Transverse colon (tissue), 4 donors: Measurements from ENCODE around the gene YWHAE. TPM values are rescaled to one million over a fixed set of nuclear protein-coding genes. Genes with fewer than 3 reads are reported as not detected.
"Not testable (repeated sequence)": the region's sequence is repeated elsewhere in the genome, so short reads cannot be mapped to it uniquely, and the experiment has no call there.

ENCODE experiments used
- DNase-seq: peaks from one replicate; pipeline ENCODE4 v3.0.0-alpha.2; 2019
- H3K27ac ChIP-seq, 4 donors: fragments of 200-600 bp; sonication (generic); 2 replicates each; pipeline ENCODE4 v1.5.1; 2016 to 2018; ENCODE audit warnings: inconsistent platforms in 4 of 4
- H3K27me3 ChIP-seq: fragments of 200-600 bp; sonication (generic); 2 replicates; pipeline ENCODE4 v1.5.1; 2017; ENCODE audit warnings: inconsistent platforms
- H3K36me3 ChIP-seq, 4 donors: fragments of 200-600 bp; sonication (generic); 2 replicates each; pipeline ENCODE4 v1.5.1; 2017 to 2019; ENCODE audit warnings: inconsistent platforms in 4 of 4
- H3K4me1 ChIP-seq, 4 donors: fragments of 200-600 bp; sonication (generic); 2 replicates each; pipeline ENCODE4 v1.5.1; 2017 to 2020; ENCODE audit warnings: inconsistent platforms in 4 of 4
- H3K4me3 ChIP-seq, 4 donors: fragments of 200-600 bp; sonication (generic); 1 replicate in 1 of 4; 2 replicates in 3 of 4; pipeline versions ENCODE4 v1.5.1 to v1.6.1; 2017 to 2019; ENCODE audit warnings: inconsistent platforms in 4 of 4
- H3K9me3 ChIP-seq, 2 donors: fragments of 200-600 bp; sonication (generic); 2 replicates each; pipeline ENCODE4 v1.5.1; 2017 to 2019; ENCODE audit warnings: inconsistent platforms in 2 of 2
- EP300 ChIP-seq: sonication (generic); formaldehyde crosslinking; IDR thresholded peaks from one replicate; pipeline ENCODE4 v1.6.1; 2017; ENCODE audit warnings: antibody characterized with exemption, low read depth
- POLR2A ChIP-seq: fragments of 450-650 bp; IDR thresholded peaks from one replicate; pipeline ENCODE4 v1.6.1; 2016; ENCODE audit warnings: antibody characterized with exemption, mild to moderate bottlenecking, moderate library complexity
- POLR2AphosphoS5 ChIP-seq, 3 donors: sonication (generic); formaldehyde crosslinking; IDR thresholded peaks; one replicate each; pipeline ENCODE4 v1.6.1; 2016; ENCODE audit warnings: antibody characterized with exemption in 3 of 3
- WGBS, 2 donors: methylation state at CpG; one replicate each; pipeline ENCODE4 v1.1.5; 2018; ENCODE audit warnings: low coverage in 1 of 2; 5-methylcytosine and 5-hydroxymethylcytosine counted together
- in situ Hi-C, 4 donors: fragments of 200-750 bp; cut with MboI; loops; one replicate each; pipeline versions ENCODE4 v1.15.0 to v1.15.1; 2017; ENCODE audit warnings: low sequenced_read_pairs in 3 of 4, low pct_ligation_motif_present in 1 of 4, low pct_unique_long_range_greater_than_20kb in 1 of 4
- intact Hi-C: fragments of 100-400 bp; cut with DNase I; formaldehyde crosslinking; loops from one replicate; pipeline ENCODE4 v1.15.1; 2023; ENCODE audit warnings: low total_unique reads
- total RNA-seq, 4 donors: library from RNA; depleted of rRNA; stranded (reverse); fragments of >200 nt; gene quantifications; one replicate each; pipeline ENCODE4 v1.1.0, GENCODE V29; 2016
- TF ChIP-seq, protein P1 (sequence below), 5 experiments: fragments of 200-600 bp in 3 of 5; fragments of 450-650 bp in 2 of 5; sonication (generic) in 3 of 5; IDR thresholded peaks; 1 replicate in 2 of 5; 2 replicates in 3 of 5; pipeline ENCODE4 v1.5.1; 2016 to 2017; ENCODE audit warnings: antibody characterized with exemption in 5 of 5, inconsistent platforms in 3 of 5, mild to moderate bottlenecking in 2 of 5, moderate library complexity in 1 of 5

The YWHAE gene
- total RNA-seq, 4 donors from 2014 or later, result 158 to 2,397 (median 594) TPM

DNA sequence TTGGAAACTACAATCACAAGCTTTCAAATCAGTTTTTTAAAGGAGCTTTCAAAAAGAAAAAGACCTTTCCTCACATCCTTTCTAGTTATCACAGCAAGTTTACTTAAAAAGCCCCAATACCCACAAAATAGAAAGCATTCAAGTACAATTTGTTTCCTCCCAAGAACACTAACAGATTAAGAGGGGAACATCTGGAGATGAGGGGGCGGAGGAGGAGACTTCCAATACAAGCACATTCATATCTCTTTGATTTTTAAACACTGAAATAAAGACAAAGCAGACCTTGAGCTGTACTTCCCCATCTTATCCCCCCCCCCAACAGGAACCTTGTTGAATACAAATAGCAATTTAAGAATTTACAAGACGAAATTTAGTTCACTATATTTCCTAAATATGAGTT lies 2.0 kb downstream of the YWHAE start:
- H3K4me1 ChIP-seq, result peaks cover 35 to 62% (median 59%) of the 10 kb centered on the region in 4 donors
- H3K27ac ChIP-seq, result peak overlapping the region; percentile 91 to 95 (median 94)
- TF ChIP-seq EP300 (no peak), POLR2AphosphoS5 (IDR thresholded peaks at IDR 0.05) (no peak), POLR2A (no peak)
- TF ChIP-seq, protein P1, sequence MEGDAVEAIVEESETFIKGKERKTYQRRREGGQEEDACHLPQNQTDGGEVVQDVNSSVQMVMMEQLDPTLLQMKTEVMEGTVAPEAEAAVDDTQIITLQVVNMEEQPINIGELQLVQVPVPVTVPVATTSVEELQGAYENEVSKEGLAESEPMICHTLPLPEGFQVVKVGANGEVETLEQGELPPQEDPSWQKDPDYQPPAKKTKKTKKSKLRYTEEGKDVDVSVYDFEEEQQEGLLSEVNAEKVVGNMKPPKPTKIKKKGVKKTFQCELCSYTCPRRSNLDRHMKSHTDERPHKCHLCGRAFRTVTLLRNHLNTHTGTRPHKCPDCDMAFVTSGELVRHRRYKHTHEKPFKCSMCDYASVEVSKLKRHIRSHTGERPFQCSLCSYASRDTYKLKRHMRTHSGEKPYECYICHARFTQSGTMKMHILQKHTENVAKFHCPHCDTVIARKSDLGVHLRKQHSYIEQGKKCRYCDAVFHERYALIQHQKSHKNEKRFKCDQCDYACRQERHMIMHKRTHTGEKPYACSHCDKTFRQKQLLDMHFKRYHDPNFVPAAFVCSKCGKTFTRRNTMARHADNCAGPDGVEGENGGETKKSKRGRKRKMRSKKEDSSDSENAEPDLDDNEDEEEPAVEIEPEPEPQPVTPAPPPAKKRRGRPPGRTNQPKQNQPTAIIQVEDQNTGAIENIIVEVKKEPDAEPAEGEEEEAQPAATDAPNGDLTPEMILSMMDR (IDR thresholded peaks at IDR 0.05), result no peak
- in situ Hi-C loops (loop anchor here in 1 of 4 donors (25.0 kb wide), 1 partner anchor 114 kb away; the partner anchor contains the start of gene INPP5K), intact Hi-C loops (no loop called here)
- no peaks in the 10 kb centered on the region for H3K36me3 ChIP-seq
- peak overlapping the region in 3 of 4 donors; percentile 68 to 80 (median 73) for H3K4me3 ChIP-seq
- no peaks in the 10 kb centered on the region for H3K9me3 ChIP-seq
- 3 to 9% methylated on average over 2 of the region's 2 CpGs for WGBS, 2 donors
- DNase-seq, result no peak
- no peaks in the 10 kb centered on the region for H3K27me3 ChIP-seq

DNA sequence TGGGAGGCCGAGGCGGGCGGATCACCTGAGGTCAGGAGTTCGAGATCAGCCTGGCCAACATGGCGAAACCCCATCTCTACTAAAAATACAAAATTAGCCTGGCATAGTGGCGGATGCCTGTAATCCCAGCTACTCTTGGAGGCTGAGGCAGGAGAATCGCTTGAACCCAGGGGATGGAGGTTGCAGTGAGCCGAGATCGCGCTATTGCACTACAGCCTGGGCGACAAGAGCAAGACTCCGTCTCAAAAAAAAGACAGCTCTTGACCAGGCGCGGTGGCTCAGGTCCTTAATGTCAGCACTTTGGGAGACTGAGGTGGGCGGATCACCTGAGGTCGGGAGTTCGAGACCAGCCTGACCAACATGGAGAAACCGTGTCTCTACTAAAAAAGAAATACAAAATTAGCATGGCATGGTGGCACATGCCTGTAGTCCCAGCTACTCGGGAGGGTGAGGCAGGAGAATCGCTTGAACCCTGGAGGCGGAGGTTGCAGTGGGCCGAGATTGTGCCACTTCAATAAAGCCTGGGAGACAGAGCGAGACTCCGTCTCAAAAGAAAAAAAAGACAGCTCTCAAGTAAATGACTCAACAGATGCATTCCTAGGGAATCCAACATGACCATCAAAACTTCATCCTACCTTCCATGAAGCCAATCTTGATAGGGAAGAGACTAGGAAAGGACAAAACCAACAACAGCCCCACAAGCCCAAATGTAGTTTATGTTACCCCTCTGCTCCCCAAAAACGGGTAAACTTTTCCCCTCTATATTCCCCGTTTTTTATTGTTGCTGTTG lies 4.0 kb downstream of the YWHAE start:
- peak overlapping the region; percentile 19 to 95 (median 92) for H3K27ac ChIP-seq
- WGBS, 2 donors, result 87 to 88% methylated on average over 2 to 26 of the region's 26 CpGs
- in situ Hi-C loops, result loop anchor here in 1 of 4 donors (25.0 kb wide), 1 partner anchor 116 kb away; the partner anchor contains the start of gene INPP5K
- peaks cover 54 to 82% (median 78%) of the 10 kb centered on the region in 4 donors for H3K4me1 ChIP-seq
- intact Hi-C loops, H3K9me3 ChIP-seq, H3K36me3 ChIP-seq, H3K27me3 ChIP-seq, DNase-seq, H3K4me3 ChIP-seq: not testable (repeated sequence)

DNA sequence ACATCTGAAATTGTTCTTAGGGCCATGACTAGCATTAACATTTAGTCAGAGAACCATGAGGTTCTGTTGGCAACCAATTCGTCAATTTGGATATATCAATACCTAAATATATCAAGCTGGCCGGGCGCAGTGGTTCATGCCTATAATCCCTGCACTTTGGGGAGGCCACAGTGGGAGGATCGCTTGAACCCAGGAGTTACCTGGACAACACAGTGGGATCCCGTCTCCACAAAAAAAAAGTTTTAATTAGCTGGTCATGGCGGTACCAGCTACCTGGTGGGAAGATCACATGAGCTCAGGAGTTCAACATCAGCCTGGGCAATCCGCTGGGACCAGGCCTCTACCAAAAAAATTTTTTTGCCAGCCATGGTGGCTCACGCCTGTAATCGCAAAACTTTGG lies 8.4 kb downstream of the YWHAE start:
- in situ Hi-C loops (loop anchor here in 1 of 4 donors (25.0 kb wide), 1 partner anchor 121 kb away; the partner anchor contains the start of gene INPP5K), intact Hi-C loops (no loop called here)
- H3K4me1 ChIP-seq, result peaks cover 69 to 93% (median 86%) of the 10 kb centered on the region in 4 donors
- peak overlapping the region; percentile 18 to 95 (median 58) for H3K27ac ChIP-seq
- no peaks in the 10 kb centered on the region for H3K27me3 ChIP-seq
- TF ChIP-seq POLR2A, result no peak
- TF ChIP-seq EP300, result no peak
- TF ChIP-seq, protein P1 (IDR thresholded peaks at IDR 0.05), result no peak
- no peak for TF ChIP-seq POLR2AphosphoS5 (IDR thresholded peaks at IDR 0.05)
- WGBS, 2 donors, result 85 to 94% methylated on average over 4 to 9 of the region's 9 CpGs
- H3K4me3 ChIP-seq, result no peak overlapping the region
- H3K9me3 ChIP-seq, result no peaks in the 10 kb centered on the region
- no peaks in the 10 kb centered on the region for H3K36me3 ChIP-seq
- DNase-seq, result no peak

DNA sequence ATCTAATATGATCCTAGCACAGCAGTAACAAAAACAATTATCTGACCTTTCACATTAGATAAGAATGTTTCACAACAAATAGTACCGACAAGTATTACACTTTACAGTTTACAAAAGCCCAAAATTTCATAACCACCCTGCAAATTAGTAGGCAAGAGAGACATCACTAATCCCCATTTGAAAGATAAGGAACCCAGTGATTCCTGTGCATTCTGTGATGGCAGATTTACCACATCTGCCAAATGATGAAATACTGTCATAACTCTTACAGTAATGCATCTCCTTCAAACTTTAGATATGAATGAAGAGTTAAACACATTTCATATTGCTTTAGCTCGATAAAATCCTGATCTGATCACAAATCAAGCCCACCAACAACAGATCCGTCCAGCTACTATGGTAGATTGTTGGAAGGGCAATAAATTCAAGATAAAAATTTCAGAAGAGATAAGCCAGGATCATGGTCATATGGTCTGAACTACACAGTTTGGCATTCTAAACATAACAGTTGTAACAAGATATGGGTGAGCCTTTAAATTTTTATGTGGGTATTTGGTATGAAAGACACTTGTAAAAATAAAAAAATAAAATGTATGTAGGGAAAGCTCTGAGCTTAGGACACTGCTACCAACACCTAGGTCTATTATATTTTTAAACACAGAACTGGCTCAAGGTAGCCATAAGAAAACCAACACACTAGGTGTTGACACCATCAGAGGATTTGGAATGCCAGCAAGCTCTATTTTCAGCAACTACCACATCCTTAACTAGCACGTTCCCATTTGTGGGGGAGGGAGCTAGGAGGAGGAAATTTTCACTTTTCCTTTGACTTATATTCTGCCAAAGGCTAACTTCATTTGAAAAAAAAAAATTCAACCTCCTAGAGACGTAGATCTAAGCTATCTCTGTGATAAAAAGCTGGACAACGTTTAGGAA lies 9.3 kb downstream of the YWHAE start:
- no peak overlapping the region for H3K4me3 ChIP-seq
- 18 to 19% methylated on average over 6 of the region's 6 CpGs for WGBS, 2 donors
- H3K36me3 ChIP-seq, result no peaks in the 10 kb centered on the region
- no peaks in the 10 kb centered on the region for H3K27me3 ChIP-seq
- DNase-seq, result no peak
- TF ChIP-seq EP300 (no peak), POLR2A (no peak)
- intact Hi-C loops (no loop called here), in situ Hi-C loops (loop anchor here in 1 of 4 donors (25.0 kb wide), 1 partner anchor 122 kb away; the partner anchor contains the start of gene INPP5K)
- H3K9me3 ChIP-seq, result no peaks in the 10 kb centered on the region
- H3K27ac ChIP-seq, result peak overlapping the region; percentile 18 to 95 (median 58)
- peaks cover 64 to 94% (median 82%) of the 10 kb centered on the region in 4 donors for H3K4me1 ChIP-seq

DNA sequence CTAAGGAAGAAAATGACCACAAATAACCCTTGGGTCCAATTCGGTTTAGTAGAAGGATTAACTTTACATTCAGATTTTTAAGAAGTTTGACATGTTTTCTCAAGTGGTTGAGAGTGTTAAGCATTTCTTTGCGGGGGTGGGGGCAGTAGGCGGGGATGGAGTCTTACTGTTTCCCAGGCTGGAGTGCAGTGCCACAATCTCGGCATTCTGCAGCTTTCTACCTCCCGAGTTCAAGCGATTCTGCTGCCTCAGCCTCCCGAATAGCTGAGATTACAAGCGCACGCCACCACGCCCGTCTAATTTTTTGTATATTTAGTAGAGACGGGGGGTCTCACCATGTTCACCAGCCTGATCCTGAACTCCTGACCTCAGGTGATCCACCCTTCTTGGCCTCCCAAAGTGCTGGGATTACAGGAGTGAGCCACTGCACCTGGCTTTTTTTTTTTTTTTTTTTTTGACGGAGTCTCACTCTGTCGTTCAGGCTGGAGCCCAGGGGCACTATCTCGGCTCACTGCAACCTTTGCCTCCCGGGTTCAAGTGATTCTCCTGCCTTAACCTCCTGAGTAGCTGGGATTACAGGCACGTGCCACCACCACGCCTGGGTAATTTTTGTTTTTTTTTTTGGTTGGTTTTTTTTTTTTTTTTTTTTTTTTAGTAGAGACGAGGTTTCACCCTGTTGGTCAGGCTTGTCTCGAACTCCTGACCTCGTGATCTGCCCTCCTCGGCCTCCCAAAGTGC lies 12.4 kb downstream of the YWHAE start:
- H3K4me3 ChIP-seq, DNase-seq, H3K36me3 ChIP-seq, H3K9me3 ChIP-seq, H3K27me3 ChIP-seq, intact Hi-C loops: not testable (repeated sequence)
- in situ Hi-C loops, result loop anchor here in 1 of 4 donors (25.0 kb wide), 1 partner anchor 125 kb away; the partner anchor contains the start of gene INPP5K
- Histone ChIP-seq H3K27ac (peak overlapping the region in 3 of 4 donors; percentile 3 to 30 (median 4)), H3K4me1 (peaks cover 43 to 94% (median 72%) of the 10 kb centered on the region in 4 donors)
- WGBS, 2 donors, result 48 to 56% methylated on average over 8 to 22 of the region's 22 CpGs

DNA sequence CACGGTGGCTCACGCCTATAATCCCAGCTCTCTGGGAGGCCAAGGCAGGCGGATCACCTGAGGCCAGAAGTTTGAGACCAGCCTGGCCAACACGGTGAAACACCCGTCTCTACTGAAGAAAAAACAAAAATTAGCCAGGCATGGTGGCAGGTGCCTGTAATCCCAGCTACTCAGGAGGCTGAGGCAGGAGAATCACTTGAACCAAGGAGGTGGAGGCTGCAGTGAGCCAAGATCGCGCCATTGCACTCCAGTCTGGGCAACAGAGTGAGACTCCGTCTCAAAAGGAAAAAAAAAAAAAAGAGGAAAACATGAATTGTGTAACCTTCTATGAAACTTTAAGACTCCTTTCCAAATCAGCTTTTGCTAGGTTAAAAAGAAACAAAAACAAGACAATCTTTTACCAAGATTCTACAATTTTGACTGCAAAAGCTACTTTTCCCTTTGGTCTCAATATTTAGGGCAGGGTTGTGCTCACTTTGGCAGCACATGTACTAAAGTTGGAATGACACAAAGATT lies 13.3 kb downstream of the YWHAE start:
- H3K4me3 ChIP-seq, H3K9me3 ChIP-seq, H3K36me3 ChIP-seq, H3K27me3 ChIP-seq, DNase-seq, intact Hi-C loops: not testable (repeated sequence)
- 80 to 84% methylated on average over 6 to 8 of the region's 8 CpGs for WGBS, 2 donors
- Histone ChIP-seq H3K27ac (peak overlapping the region in 2 of 4 donors; percentile 3 to 30), H3K4me1 (peaks cover 34 to 91% (median 66%) of the 10 kb centered on the region in 4 donors)
- in situ Hi-C loops, result loop anchor here in 1 of 4 donors (25.0 kb wide), 1 partner anchor 126 kb away; the partner anchor contains the start of gene INPP5K
